ENCODE measurements around the gene CAPZB. TPM values are rescaled to one million over a fixed set of nuclear protein-coding genes. Genes with fewer than 3 reads are reported as not detected.

CAPZB gene
- total and polyA plus RNA-seq, 2 of the 4 experiments (the other 2 are of a cell fraction): 216 to 304 TPM

DNA sequence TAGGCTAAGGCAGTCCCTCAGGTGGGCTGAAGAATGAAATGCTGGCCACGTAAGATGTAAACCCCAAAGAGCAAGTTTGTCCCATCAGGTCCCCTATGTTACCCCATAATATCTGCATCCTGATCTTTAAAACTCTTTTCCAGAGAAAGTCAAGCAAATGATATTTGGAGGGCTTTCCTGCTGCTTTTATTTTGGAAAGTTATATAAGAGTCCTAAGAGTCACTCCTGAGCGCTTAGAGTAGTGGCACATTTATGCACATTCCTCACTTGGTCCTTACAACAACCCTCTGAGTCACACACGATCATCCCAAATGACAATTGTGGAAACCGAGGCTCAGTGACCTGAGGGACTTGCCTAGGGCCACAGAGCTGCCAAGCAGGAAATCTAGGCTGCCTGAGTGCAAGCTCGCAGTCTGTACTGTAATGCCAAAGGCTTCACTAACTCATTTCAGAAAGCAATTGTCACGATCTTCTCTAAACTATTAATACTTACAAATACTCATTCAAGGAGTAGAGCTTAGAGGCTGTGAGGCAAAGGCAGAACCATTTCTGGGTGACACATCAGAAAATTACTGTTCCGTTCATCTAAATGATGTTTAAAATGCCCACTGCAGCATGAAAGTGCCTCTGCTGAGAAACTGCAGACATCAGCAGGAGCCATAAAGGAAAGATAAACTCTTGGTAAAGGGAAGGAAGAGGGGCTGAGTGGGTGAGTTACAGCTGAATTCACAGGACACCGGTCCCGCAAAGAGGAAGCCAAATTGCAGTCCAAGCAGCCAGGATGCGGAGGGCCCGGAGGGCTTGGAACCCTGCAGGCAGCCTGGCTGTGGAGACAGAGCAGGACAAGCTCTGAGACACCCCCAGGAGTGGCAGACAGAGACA, 30.8 kb downstream of the CAPZB start:
- CTCF ChIA-PET: interaction anchor here (0.9 kb wide), 1 partner anchor 13 kb away, joined by 3 read pairs; no protein-coding TSS in a partner anchor
- Histone ChIP-seq H3K56ac (ENCODE audit: extremely low read depth, insufficient read depth, low read length) (no peak overlapping the region), H3K4me1 (ENCODE audit: control insufficient read depth, insufficient read depth, low read length) (peaks cover 47% of the 10 kb centered on the region)

More for the DNA sequence above, 30.8 kb downstream of the CAPZB start:
- no peak overlapping the region for H2AFZ ChIP-seq (replicated peaks; ENCODE audit: low read length, poor library complexity)
- no peak overlapping the region for H3K14ac ChIP-seq (replicated peaks; ENCODE audit: low read depth, low read length)
- H4K20me1 ChIP-seq (ENCODE audit: insufficient read depth, low read length): peaks cover 99% of the 10 kb centered on the region
- no peak overlapping the region for H2BK5ac ChIP-seq (ENCODE audit: low read depth, low read length, poor library complexity, severe bottlenecking)
- ATAC-seq (ENCODE audit: low read depth): no peak
- no peak for DNase-seq
- no peak overlapping the region; the same call in 1 of the 2 replicates for H4K5ac ChIP-seq (ENCODE audit: low read depth, low read length)
- no peak overlapping the region for H4K91ac ChIP-seq (ENCODE audit: insufficient read depth, low read depth, low read length)
- POLR2A ChIA-PET (ENCODE audit: unreplicated experiment): no interaction called here
- H3K18ac ChIP-seq (ENCODE audit: low read depth, low read length): 0 out of 2 replicates have a peak overlapping the region, but pooled peaks have one; percentile 13
- peaks cover 52% of the 10 kb centered on the region for H3K9me1 ChIP-seq (ENCODE audit: insufficient read depth, low read length)
- 60% methylated on average over 5 of the region's 11 CpGs; no CpG with 5 or more reads in 1 of the 2 experiments for WGBS, 2 experiments (ENCODE audit: extremely low coverage in 2 of 2, insufficient read length in 1 of 2)
- intact Hi-C loops (cut with micrococcal nuclease) (no loop called here), in situ Hi-C loops (cut with MboI; ENCODE audit: low sequenced_read_pairs) (no loop called here), dilution Hi-C loops (cut with HindIII; ENCODE audit: low sequenced_read_pairs, unreplicated experiment) (no loop called here)
- H3K9me3 ChIP-seq (ENCODE audit: control insufficient read depth, insufficient read depth, low read length): no peaks in the 10 kb centered on the region
- H4K8ac ChIP-seq (ENCODE audit: low read depth in 2 of 2, low read length in 2 of 2): no peak overlapping the region
- no peak overlapping the region for H3K27ac ChIP-seq (ENCODE audit: insufficient read depth, low read length)
- peak overlapping the region; percentile 13; the same call in 1 of the 2 replicates for H3K4ac ChIP-seq (ENCODE audit: low read depth, low read length)
- H3K4me3 ChIP-seq (ENCODE audit: insufficient read depth, low read depth, low read length): no peak overlapping the region
- no peak overlapping the region for H2BK15ac ChIP-seq (ENCODE audit: low read depth, low read length)
- no peak for TF ChIP-seq RCOR1 (IDR thresholded peaks at IDR 0.05; ENCODE audit: insufficient replicate concordance, low read length)
- TF ChIP-seq MAFK (IDR thresholded peaks at IDR 0.05; ENCODE audit: low read depth, low read length): 0 out of 2 replicates have a peak, but pooled peaks have one; percentile 20
- H3K9ac ChIP-seq (ENCODE audit: low read depth, low read length): no peak overlapping the region
- H2BK20ac ChIP-seq (ENCODE audit: low read depth, low read length): no peak overlapping the region
- H3K4me2 ChIP-seq (ENCODE audit: low read depth, low read length): peak overlapping the region; percentile 11; the same call in 1 of the 2 replicates
- H3K36me3 ChIP-seq (ENCODE audit: control insufficient read depth, insufficient read depth, low read length): no peaks in the 10 kb centered on the region
- no peak overlapping the region for H2AK9ac ChIP-seq (replicated peaks; ENCODE audit: low read depth, low read length, poor library complexity)
- H2AK5ac ChIP-seq (ENCODE audit: low read depth, low read length): peak overlapping the region; percentile 20; the same call in 1 of the 2 replicates
- peaks cover 36 to 95% of the 10 kb centered on the region in 2 experiments for H3K79me1 ChIP-seq (ENCODE audit: low read depth in 1 of 2, low read length in 2 of 2)
- peak overlapping the region; percentile 21 for H3K23ac ChIP-seq (ENCODE audit: low read depth, low read length)
- BruUV-seq (replicated peaks): no TSS peak
- no peak overlapping the region for H2BK120ac ChIP-seq (ENCODE audit: low read depth, low read length)
- no peaks in the 10 kb centered on the region for H3K27me3 ChIP-seq (ENCODE audit: control insufficient read depth, insufficient read depth, low read length)
